DOHH2 (cell line): ENCODE results near the gene LHX5.

ENCODE experiments used
- H3F3A ChIP-seq: fragments of 200-600 bp; sonication (generic), shearing (Covaris generic); 2 replicates; pipeline ENCODE4 v1.6.0; 2016; ENCODE audit warnings: antibody characterized with exemption, mild to moderate bottlenecking; ENCODE audit not compliant: control insufficient read depth, insufficient read depth
- H3K27ac ChIP-seq: fragments of 200-600 bp; sonication (generic); 2 replicates; pipeline ENCODE4 v1.5.1; 2014; ENCODE audit warnings: low read depth, mild to moderate bottlenecking, low read length, moderate library complexity
- H3K27me3 ChIP-seq: fragments of 200-600 bp; sonication (generic); 2 replicates; pipeline ENCODE4 v1.6.1; 2014; ENCODE audit warnings: mild to moderate bottlenecking, low read length, mixed read lengths; ENCODE audit not compliant: control insufficient read depth
- H3K36me3 ChIP-seq: fragments of 200-600 bp; sonication (generic); 2 replicates; pipeline ENCODE4 v1.6.1; 2014; ENCODE audit warnings: mild to moderate bottlenecking, low read length, moderate library complexity, mixed read lengths; ENCODE audit not compliant: control insufficient read depth
- H3K4me1 ChIP-seq: fragments of 200-600 bp; sonication (generic); 2 replicates; pipeline ENCODE4 v1.6.1; 2014; ENCODE audit warnings: mild to moderate bottlenecking, low read length, mixed read lengths; ENCODE audit not compliant: control insufficient read depth
- H3K4me2 ChIP-seq: fragments of 200-600 bp; sonication (generic); 2 replicates; pipeline ENCODE4 v1.6.0; 2014; ENCODE audit warnings: mild to moderate bottlenecking, low read length, moderate library complexity
- H3K4me3 ChIP-seq: fragments of 200-600 bp; sonication (generic); 2 replicates; pipeline ENCODE4 v1.5.1; 2014; ENCODE audit warnings: mild to moderate bottlenecking, low read length, mixed read lengths
- H3K79me2 ChIP-seq: fragments of 200-600 bp; sonication (generic); 2 replicates; pipeline ENCODE4 v1.6.1; 2014; ENCODE audit warnings: mild to moderate bottlenecking, low read length, mixed read lengths; ENCODE audit not compliant: control insufficient read depth
- H3K9me2 ChIP-seq: fragments of 200-600 bp; sonication (generic); replicated peaks from 2 replicates; pipeline ENCODE4 v1.6.1; 2014; ENCODE audit warnings: mild to moderate bottlenecking, low read length, mixed read lengths; ENCODE audit not compliant: control insufficient read depth
- H3K9me3 ChIP-seq: fragments of 200-600 bp; sonication (generic); 2 replicates; pipeline ENCODE4 v1.6.1; 2014; ENCODE audit warnings: antibody characterized with exemption, low read length, mixed read lengths; ENCODE audit not compliant: control insufficient read depth, insufficient read depth
- H4K20me1 ChIP-seq: fragments of 200-600 bp; sonication (generic); 2 replicates; pipeline ENCODE4 v1.6.0; 2014; ENCODE audit warnings: low read depth, mild to moderate bottlenecking, antibody characterized with exemption, low read length, moderate library complexity; ENCODE audit not compliant: control insufficient read depth, insufficient read depth
- EZH2phosphoT487 ChIP-seq: fragments of 200-600 bp; sonication (generic); IDR thresholded peaks from 2 replicates; pipeline ENCODE4 v1.6.1; 2017; ENCODE audit warnings: borderline replicate concordance, mild to moderate bottlenecking, antibody characterized with exemption, low read length, moderate library complexity, mixed read lengths
- TF ChIP-seq, protein P1 (sequence below): fragments of 200-600 bp; sonication (generic); IDR thresholded peaks from one replicate; pipeline ENCODE4 v1.5.1; 2014; ENCODE audit warnings: antibody characterized with exemption, mild to moderate bottlenecking, low read depth, low read length; ENCODE audit not compliant: poor library complexity, severe bottlenecking

The LHX5 gene

DNA sequence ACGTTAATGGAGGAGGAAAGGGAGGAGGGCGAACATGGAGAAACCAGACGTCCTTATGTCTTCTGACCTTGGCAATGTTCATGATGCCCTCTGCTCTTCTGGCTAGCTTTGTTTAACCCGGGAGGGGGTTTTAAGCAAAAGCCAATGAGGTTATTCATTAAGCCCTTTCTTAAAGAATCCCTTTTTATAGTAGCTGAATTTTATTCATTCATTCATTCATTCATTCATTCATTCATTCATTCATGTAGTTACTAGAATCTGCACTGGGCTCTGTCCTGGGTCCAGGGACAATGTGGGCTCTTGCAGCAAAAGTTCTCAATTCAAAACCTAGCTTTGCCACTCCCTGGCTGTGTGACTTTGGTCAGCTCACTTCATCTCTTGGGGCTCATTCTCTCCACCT, 14.0 kb downstream of the LHX5 start:
- Histone ChIP-seq H3K4me2 (no peak overlapping the region), H3K4me3 (no peak overlapping the region), H3K36me3 (no peaks in the 10 kb centered on the region), H4K20me1 (no peaks in the 10 kb centered on the region), H3K79me2 (no peaks in the 10 kb centered on the region), H3F3A (no peaks in the 10 kb centered on the region), H3K9me2 (no peaks in the 10 kb centered on the region), H3K9me3 (no peaks in the 10 kb centered on the region), H3K27ac (no peak overlapping the region), H3K27me3 (peaks cover 3% of the 10 kb centered on the region; the same call in 1 of the 2 replicates), H3K4me1 (peaks cover 9% of the 10 kb centered on the region)
- TF ChIP-seq, protein P1, sequence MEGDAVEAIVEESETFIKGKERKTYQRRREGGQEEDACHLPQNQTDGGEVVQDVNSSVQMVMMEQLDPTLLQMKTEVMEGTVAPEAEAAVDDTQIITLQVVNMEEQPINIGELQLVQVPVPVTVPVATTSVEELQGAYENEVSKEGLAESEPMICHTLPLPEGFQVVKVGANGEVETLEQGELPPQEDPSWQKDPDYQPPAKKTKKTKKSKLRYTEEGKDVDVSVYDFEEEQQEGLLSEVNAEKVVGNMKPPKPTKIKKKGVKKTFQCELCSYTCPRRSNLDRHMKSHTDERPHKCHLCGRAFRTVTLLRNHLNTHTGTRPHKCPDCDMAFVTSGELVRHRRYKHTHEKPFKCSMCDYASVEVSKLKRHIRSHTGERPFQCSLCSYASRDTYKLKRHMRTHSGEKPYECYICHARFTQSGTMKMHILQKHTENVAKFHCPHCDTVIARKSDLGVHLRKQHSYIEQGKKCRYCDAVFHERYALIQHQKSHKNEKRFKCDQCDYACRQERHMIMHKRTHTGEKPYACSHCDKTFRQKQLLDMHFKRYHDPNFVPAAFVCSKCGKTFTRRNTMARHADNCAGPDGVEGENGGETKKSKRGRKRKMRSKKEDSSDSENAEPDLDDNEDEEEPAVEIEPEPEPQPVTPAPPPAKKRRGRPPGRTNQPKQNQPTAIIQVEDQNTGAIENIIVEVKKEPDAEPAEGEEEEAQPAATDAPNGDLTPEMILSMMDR, result no peak
- no peak for TF ChIP-seq EZH2phosphoT487

DNA sequence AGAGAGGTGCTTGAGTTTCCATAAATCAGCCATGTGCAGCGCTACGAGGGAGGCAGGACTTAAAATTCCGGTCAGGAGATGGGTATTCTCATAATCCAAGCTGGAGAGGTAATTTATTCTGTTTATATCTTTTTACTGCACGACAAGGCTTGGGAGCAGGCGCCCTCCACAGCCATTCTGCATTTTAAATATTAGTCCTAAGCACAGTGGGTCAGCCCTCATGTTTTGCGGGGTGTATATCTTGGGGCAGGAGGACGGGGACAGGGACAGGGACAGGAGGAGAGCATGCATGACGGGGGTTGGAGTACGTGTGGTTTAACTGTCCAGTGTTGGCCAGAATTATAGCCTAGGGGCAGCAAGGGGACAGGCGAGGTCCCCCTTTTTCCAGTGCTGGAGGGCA, 14.5 kb downstream of the LHX5 start:
- Histone ChIP-seq H3F3A (no peaks in the 10 kb centered on the region), H3K27ac (no peak overlapping the region)
- no peak for TF ChIP-seq EZH2phosphoT487
- TF ChIP-seq, protein P1, result no peak

DNA sequence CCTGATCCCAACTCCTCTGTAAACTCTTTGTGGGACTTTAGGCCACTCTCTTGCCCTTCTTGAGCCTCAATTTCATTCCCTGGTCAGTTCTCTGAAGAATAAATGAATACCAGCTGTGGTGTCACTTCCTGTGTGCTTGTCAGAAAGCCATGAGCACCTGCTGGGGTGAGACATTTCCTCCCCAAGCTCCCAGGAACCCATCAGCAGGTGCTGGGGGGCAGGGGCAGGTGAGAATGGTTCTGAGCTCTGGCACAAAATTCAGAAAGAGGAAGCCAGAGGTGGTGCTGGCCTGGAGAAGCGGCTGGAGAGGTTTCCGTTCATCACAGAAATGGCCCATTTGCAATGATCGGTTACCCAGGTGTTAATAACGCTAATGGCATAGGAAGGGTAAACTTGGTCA, 14.9 kb downstream of the LHX5 start:
- peaks cover 3% of the 10 kb centered on the region; the same call in 1 of the 2 replicates for H3K27me3 ChIP-seq
- H3K4me1 ChIP-seq, result peaks cover 9% of the 10 kb centered on the region
- no peak overlapping the region for H3K27ac ChIP-seq
- no peaks in the 10 kb centered on the region for H3F3A ChIP-seq
- H3K9me3 ChIP-seq, result no peaks in the 10 kb centered on the region
- H4K20me1 ChIP-seq, result no peaks in the 10 kb centered on the region
- no peaks in the 10 kb centered on the region for H3K79me2 ChIP-seq
- no peak overlapping the region for H3K4me3 ChIP-seq
- TF ChIP-seq, protein P1, result no peak
- no peak for TF ChIP-seq EZH2phosphoT487
- H3K36me3 ChIP-seq, result no peaks in the 10 kb centered on the region
- no peak overlapping the region for H3K4me2 ChIP-seq
- H3K9me2 ChIP-seq, result no peaks in the 10 kb centered on the region

More for the DNA sequence above, 14.5 kb downstream of the LHX5 start:
- Histone ChIP-seq H3K36me3 (no peaks in the 10 kb centered on the region), H4K20me1 (no peaks in the 10 kb centered on the region), H3K27me3 (peaks cover 3% of the 10 kb centered on the region; the same call in 1 of the 2 replicates), H3K4me2 (no peak overlapping the region), H3K4me3 (no peak overlapping the region), H3K9me3 (no peaks in the 10 kb centered on the region), H3K4me1 (peaks cover 9% of the 10 kb centered on the region), H3K9me2 (no peaks in the 10 kb centered on the region), H3K79me2 (no peaks in the 10 kb centered on the region)
